NCI-H187 (cell line): ENCODE data around the gene ZNF521.

Experiments
- DNase-seq, 2 experiments: peaks; one replicate each; lab custom pipeline; 2025; lab: John Stamatoyannopoulos, UW

The ZNF521 gene

GRCh38 chr18:25075783-25076182 is 276.2 kb downstream of the ZNF521 start:
- DNase-seq = no peak

- DNase-seq = no peak
Observed at GRCh38 chr18:25075331-25075730, 276.6 kb downstream of the ZNF521 start.

- DNase-seq = no peak
Observed at GRCh38 chr18:25074925-25075324, 277.0 kb downstream of the ZNF521 start.

- DNase-seq = no peak
Observed at GRCh38 chr18:25072205-25072604, 279.8 kb downstream of the ZNF521 start.

DNA sequence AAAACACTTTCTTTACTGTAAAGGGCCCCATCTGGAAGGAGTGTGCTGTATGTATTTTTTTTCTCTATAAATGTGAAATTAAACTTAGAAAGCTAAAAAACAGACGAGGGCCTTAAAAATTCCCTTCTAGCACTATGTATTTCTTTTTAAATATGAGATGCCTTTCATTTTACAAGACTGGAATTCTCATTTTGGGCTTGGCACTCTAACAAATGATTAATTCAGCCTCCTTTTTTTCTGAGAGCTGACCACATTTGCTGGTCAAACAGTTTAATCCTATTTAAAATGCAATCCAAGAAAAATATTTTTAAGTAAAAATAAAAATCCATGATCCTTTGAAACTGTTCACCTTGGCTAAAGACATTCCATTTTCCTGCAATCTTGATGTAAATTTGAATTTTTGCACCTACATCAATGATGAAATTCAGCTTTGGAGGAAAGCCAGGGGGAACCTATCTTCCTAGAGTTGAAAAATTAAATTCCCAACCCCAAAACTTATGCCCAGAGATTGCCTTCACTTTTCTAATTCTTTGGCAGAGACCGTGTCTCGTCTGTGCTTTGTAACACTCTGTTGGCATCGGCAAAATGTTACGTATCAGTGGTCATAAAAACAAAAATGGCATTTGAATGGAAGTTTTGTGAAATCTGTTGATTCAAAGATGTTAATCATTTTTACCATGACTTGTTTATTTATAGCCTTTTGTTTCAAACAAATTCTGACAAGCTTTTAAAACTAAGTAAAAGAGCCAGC is 284.5 kb downstream of the ZNF521 start:
- no peak for DNase-seq

- DNase-seq = no peak
Observed at GRCh38 chr18:25066516-25066915, 285.4 kb downstream of the ZNF521 start.

DNA sequence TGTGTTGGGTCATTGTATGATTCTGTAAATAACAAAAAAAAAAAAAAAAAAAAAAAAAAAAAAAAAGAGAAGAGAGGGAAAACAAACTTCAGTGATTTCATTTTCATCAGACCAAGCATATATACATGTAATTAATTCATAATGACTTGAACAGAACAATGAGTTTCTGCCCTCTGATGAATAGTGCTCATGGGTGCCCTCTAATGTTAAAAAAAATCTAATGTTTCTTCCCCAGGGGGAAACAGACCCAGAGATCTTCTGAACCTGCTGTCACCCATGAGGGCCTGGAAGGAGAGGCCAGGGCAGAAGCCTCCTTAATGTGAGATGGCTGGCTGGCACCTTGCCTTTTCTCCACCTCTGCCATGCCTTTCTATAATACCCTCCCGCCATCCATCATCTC is 289.2 kb downstream of the ZNF521 start:
- DNase-seq = no peak

DNA sequence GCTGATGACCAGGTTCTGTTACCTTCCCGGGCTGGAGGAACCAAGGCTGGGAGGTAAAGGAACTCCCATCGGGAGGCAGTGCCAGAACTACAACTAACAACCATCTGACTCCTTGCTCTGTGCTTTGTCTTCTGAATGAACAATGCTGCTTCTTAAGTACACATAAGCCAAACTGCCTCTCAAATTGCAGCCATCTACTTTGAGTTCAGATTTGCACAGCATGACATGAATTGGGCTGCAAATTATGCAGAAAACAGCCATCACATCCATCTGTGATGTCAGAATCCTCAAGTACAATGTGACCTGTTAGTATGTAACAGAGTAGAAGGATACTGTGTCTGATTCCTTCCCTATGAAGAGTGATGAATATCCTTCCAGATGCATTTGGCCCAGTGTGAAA is 290.6 kb downstream of the ZNF521 start:
- peak; percentile 12 to 48 for DNase-seq

DNA sequence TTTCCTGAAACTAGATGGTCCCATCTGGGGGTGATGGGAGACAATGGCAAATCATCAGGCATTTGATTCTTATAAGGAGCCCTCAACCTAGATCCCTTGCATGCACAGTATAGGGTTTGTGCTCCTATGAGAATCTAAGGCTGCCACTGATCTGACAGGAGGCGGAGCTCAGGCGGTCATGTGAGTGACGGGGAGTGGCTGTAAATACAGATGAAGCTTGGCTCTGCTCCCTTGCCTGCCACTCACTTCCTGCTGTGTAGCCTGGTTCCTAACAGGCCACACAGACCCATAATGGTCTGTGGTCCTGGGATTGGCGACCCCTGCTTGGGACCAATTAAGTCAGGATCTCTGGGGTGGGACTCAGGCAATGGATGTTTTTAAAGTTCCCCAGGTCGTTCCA is 293.4 kb downstream of the ZNF521 start:
- DNase-seq = no peak

DNA sequence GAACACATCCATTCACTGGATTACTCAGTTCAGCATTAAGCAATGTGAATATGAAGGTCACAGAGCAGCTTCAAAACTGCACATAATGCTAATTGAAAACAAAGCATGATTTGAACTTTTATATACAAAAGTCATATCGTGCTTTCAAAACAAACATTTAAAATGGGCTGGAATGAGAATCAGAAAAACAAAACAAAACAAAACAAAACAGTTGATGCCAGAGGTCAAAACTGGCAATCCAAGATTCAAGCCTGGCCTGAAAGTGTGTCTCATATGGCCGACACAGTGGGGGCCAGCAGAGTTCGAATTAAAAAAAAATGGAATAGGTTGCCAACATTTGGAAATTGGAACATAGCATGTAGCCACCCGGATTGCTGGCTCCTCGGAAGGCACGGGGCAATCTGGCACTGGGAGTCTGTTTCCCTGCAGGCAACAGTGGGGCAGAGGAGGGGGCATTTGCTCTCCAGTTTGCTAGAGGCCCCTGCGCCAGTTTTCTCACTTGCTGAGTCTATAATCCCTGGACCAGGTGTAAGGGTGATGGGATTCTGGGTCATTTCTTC is 294.4 kb downstream of the ZNF521 start:
- no peak for DNase-seq

DNA sequence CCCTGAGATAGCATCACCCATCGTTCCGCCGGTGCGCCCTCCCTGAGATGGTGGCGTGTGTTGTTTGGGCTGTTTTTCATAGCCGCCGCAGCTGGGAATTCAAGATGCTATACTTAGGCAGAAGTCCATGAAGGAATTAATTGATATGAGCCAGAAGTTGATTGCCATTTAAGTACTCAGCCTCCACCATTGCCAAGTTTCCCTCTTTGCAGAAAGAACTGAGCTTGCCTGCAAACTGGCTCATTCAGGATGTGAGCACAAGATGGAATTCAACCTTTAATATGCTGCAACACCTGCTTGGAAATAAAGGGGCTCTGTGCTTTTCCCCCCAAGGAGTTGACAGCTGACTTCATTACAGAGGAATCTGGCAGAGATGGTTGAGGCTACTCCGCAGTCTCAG is 295.5 kb downstream of the ZNF521 start:
- no peak for DNase-seq

DNA sequence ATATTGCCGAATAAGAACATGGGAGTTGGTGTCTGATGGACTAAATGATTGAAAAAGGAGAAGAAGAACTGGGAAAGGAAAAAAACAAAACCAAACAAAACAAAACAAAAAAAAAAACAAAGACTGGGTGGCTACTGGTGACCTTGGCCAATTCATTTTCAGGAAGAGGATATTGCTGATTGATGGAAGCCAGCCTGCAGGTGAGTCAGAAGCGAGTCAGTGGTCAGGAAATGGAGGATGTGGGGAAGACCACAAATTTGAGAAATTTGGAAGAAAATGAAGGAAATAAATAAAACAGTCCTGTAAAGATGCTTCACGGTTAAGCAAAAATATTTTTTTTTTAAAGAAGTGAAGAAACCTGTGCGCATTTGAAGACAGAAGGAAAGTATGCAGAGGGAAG is 296.9 kb downstream of the ZNF521 start:
- no peak for DNase-seq

- DNase-seq = no peak
Observed at GRCh38 chr18:25053466-25053865, 298.5 kb downstream of the ZNF521 start.

DNA sequence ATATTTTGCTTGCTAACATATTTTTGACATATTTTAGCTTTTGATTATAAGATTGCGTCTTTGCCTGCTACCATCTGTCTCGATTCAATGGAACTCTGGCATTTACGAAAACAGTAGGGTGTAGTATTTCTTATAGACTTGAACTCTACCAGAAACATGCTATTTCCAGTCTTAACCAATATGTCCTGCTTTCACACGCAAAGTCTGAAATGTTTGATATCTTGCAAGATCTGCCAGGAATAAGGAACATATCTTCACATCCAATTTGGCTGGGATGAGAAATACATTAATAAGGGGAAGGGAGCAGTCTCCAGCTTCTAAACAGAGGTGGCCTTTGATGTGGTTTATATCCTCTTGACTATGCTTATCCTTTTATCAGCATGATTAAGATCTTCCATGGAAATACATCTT is 299.4 kb downstream of the ZNF521 start:
- DNase-seq = no peak

DNA sequence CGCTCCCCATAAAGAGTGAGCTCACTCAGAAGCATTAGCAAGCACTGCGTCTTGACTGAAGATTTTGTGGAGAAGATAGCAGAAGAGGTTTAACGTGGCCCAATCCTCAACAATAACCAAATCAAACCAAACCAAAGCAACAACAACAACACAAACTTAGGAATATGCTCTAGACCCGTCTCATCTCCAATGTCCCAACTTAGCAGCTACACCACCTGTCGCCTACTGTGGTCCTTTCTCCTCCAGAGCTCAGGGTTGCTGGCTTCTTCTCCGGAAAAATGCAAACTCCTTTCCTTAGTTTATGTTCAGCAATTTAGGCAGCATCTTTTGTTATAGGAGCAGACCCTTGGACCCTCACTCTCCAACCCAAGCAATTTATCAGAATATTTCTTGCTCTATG is 301.4 kb downstream of the ZNF521 start:
- no peak for DNase-seq

GRCh38 chr18:25047983-25048382 is 304.0 kb downstream of the ZNF521 start:
- DNase-seq = no peak

GRCh38 chr18:25047421-25047820 is 304.5 kb downstream of the ZNF521 start:
- DNase-seq = no peak

- no peak for DNase-seq
Observed at GRCh38 chr18:25044694-25045093, 307.3 kb downstream of the ZNF521 start.

GRCh38 chr18:25043104-25043503 is 308.9 kb downstream of the ZNF521 start:
- no peak for DNase-seq

GRCh38 chr18:25042641-25043051 is 309.3 kb downstream of the ZNF521 start:
- DNase-seq = no peak

DNA sequence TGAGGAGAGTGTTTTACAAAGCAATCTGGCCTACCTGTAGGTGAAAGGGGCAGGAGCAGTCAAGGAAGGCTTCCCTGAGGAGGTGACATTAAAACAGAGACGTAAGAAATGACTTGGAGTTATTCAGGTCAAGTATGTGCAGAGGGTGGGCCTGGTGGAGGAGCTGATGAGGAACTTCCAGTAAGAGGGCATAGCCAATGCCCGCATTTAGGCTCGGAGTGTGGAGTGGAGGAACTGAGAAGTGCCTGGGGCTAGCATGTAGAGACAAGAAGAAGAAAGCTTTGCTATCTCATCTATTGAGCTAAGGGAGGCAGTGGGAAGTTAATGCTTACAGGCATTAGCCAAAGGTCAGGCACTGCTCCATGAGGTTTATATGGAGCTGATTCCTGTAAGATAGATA is 312.2 kb downstream of the ZNF521 start:
- no peak for DNase-seq

GRCh38 chr18:25038261-25038660 is 313.7 kb downstream of the ZNF521 start:
- DNase-seq = peak in 1 of 2 experiments; percentile 10

- peak in 1 of 2 experiments; percentile 27 for DNase-seq
Observed at GRCh38 chr18:25033747-25034471, 318.1 kb downstream of the ZNF521 start.
